Upper lobe of left lung (tissue), 6 donors: ENCODE data around the gene ILKAP. TPM values are rescaled to one million over a fixed set of nuclear protein-coding genes. Genes with fewer than 3 reads are reported as not detected.

Experiments
- ATAC-seq, 2 donors: fragments of 200-7000 bp; cut with Tn5 transposase; one replicate each; pipeline ENCODE4 v1.9.1; 2022; ENCODE audit warnings: mild to moderate bottlenecking in 2 of 2, moderate library complexity in 2 of 2; ENCODE audit not compliant: low FRiP score in 2 of 2
- DNase-seq, 2 donors: peaks; one replicate each; pipeline ENCODE4 v3.0.0-alpha.2; 2019 to 2020
- H3K27ac ChIP-seq, 4 donors: fragments of 200-600 bp; sonication (generic); one replicate each; pipeline ENCODE4 v1.5.1; 2016 to 2019
- H3K27me3 ChIP-seq, 4 donors: fragments of 200-600 bp; sonication (generic); one replicate each; pipeline ENCODE4 v1.5.1; 2017 to 2019
- H3K36me3 ChIP-seq, 4 donors: fragments of 200-600 bp; sonication (generic); one replicate each; pipeline ENCODE4 v1.5.1; 2016 to 2019
- H3K4me1 ChIP-seq, 4 donors: fragments of 200-600 bp; sonication (generic); one replicate each; pipeline ENCODE4 v1.5.1; 2018 to 2019
- H3K4me3 ChIP-seq, 4 donors: fragments of 200-600 bp; sonication (generic); one replicate each; pipeline ENCODE4 v1.5.1; 2017 to 2019; ENCODE audit warnings: mild to moderate bottlenecking in 2 of 4, moderate library complexity in 1 of 4
- H3K9me3 ChIP-seq, 4 donors: fragments of 200-600 bp; sonication (generic); one replicate each; pipeline ENCODE4 v1.5.1; 2018 to 2019
- EP300 ChIP-seq, 4 donors: sonication (generic); formaldehyde crosslinking; IDR thresholded peaks; one replicate each; pipeline ENCODE4 v1.5.1; 2017; ENCODE audit warnings: antibody characterized with exemption in 4 of 4, control low read depth in 2 of 4
- POLR2A ChIP-seq, 4 donors: fragments of 450-650 bp; IDR thresholded peaks; one replicate each; pipeline ENCODE4 v1.5.1; 2016 to 2017; ENCODE audit warnings: antibody characterized with exemption in 4 of 4, mild to moderate bottlenecking in 2 of 4
- POLR2AphosphoS5 ChIP-seq, 2 donors: sonication (generic); formaldehyde crosslinking; IDR thresholded peaks; one replicate each; pipeline ENCODE4 v1.5.1; 2017; ENCODE audit warnings: antibody characterized with exemption in 2 of 2
- WGBS, 2 donors: methylation state at CpG; one replicate each; pipeline ENCODE4 v1.1.5; 2017 to 2018; 5-methylcytosine and 5-hydroxymethylcytosine counted together
- total RNA-seq, 6 donors: library from RNA; depleted of rRNA in 4 of 6; stranded (reverse); fragments of >200 nt in 4 of 6; gene quantifications; one replicate each; pipeline versions ENCODE4 v1.1.0 to v1.2.1, GENCODE V29; 2016 to 2021
- TF ChIP-seq, protein P1 (sequence below), 6 experiments: fragments of 450-650 bp in 4 of 6; fragments of 200-600 bp in 2 of 6; sonication (generic) in 2 of 6; IDR thresholded peaks; one replicate each; pipeline ENCODE4 v1.5.1; 2016 to 2019; ENCODE audit warnings: antibody characterized with exemption in 6 of 6
- donor health status: DM: no; HTN: no; CAD: no; lungs with moderate emphysema.
- donor health status: DM: no; HTN: yes; CAD: no; lungs with severe emphysema.

ILKAP gene
- total RNA-seq, 6 donors from 2014 or later: 35.2 to 67.1 (median 40.7) TPM

DNA sequence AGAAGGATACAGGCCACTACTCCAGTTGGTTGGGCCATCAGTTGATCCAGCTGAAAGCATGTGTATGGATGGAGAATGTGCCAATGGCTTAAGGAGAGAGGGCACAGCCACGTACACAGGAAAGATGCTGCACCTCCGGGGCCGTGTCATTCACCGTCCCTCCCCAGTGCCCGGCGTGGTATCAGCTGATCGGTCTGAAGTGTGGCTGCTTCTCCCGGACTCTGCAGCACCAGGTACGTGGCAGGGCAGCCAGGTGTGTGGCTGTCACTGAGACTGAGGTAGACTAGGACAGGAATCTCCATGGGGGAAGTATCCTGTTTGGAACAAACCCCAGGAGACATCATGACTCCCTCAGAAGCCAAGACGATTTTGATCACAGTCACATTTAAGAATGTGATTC, 48.9 kb downstream of the ILKAP start:
- peaks cover 0 to 14% (median 6%) of the 10 kb centered on the region in 4 donors for H3K27me3 ChIP-seq
- H3K4me3 ChIP-seq: no peak overlapping the region
- no peaks in the 10 kb centered on the region for H3K9me3 ChIP-seq
- H3K4me1 ChIP-seq: peaks cover 12 to 14% (median 13%) of the 10 kb centered on the region in 4 donors
- TF ChIP-seq POLR2AphosphoS5 (IDR thresholded peaks at IDR 0.05): no peak
- TF ChIP-seq POLR2A (IDR thresholded peaks at IDR 0.05): no peak
- no peak for TF ChIP-seq EP300 (IDR thresholded peaks at IDR 0.05)
- TF ChIP-seq, protein P1, sequence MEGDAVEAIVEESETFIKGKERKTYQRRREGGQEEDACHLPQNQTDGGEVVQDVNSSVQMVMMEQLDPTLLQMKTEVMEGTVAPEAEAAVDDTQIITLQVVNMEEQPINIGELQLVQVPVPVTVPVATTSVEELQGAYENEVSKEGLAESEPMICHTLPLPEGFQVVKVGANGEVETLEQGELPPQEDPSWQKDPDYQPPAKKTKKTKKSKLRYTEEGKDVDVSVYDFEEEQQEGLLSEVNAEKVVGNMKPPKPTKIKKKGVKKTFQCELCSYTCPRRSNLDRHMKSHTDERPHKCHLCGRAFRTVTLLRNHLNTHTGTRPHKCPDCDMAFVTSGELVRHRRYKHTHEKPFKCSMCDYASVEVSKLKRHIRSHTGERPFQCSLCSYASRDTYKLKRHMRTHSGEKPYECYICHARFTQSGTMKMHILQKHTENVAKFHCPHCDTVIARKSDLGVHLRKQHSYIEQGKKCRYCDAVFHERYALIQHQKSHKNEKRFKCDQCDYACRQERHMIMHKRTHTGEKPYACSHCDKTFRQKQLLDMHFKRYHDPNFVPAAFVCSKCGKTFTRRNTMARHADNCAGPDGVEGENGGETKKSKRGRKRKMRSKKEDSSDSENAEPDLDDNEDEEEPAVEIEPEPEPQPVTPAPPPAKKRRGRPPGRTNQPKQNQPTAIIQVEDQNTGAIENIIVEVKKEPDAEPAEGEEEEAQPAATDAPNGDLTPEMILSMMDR (IDR thresholded peaks at IDR 0.05): no peak
- WGBS, 2 donors: 89 to 93% methylated on average over 10 of the region's 10 CpGs
- H3K27ac ChIP-seq: no peak overlapping the region
- ATAC-seq (no peak), DNase-seq (no peak)
- H3K36me3 ChIP-seq: no peaks in the 10 kb centered on the region

DNA sequence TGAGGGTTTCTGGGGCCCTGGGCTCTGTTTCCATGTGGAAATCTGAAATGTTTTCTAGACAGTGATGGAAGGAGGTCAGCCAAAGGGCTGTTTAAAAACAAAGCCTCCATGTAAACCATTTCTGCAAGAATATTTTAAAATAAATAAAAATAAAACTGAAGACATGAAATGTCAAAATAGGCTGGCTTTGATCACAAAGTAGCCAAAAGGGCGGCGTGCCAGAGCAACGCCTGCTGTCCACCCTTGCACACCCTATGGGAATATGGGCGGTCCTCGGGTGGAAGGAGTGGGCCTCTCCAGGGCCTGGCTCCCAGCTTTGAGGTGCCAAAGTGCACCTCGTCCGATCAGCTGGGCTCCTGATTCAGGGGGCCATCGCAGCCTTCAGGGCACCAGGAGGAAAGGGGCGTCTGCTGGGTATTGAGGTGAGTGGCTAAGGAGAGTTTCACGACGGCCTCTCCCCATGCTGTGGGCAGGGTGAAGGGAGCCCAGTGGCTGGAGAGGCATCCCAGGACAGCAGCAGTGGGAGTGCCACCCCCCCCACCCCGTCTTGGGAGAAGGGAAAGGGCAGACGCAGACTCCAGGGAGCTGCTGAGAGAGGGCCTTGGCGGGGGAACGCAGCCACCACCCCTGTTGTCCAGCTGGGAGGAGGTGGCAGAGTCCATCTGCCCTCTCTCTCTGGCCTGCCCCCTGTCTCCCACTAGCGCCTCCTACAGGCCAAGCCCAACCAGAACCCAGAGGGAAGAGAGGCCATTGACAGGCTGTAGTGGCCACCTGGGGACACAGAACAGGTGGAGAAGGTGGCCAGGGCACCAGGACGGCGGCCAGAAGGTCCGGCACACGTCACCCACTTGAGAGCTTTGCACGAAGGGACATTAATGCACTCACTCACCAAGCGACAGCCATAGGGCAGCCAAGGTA, 50.5 kb downstream of the ILKAP start:
- H3K36me3 ChIP-seq: no peaks in the 10 kb centered on the region
- peak in 1 of 2 donors; percentile 62 for DNase-seq
- ATAC-seq: no peak
- H3K27ac ChIP-seq: no peak overlapping the region
- no peak overlapping the region for H3K4me3 ChIP-seq
- peaks cover 0 to under 1% (median 0%) of the 10 kb centered on the region in 4 donors for H3K4me1 ChIP-seq
- WGBS, 2 donors: 79 to 82% methylated on average over 17 to 22 of the region's 22 CpGs
- no peaks in the 10 kb centered on the region for H3K9me3 ChIP-seq
- TF ChIP-seq POLR2A (IDR thresholded peaks at IDR 0.05) (no peak), POLR2AphosphoS5 (IDR thresholded peaks at IDR 0.05) (no peak), EP300 (IDR thresholded peaks at IDR 0.05) (no peak)
- no peaks in the 10 kb centered on the region for H3K27me3 ChIP-seq

DNA sequence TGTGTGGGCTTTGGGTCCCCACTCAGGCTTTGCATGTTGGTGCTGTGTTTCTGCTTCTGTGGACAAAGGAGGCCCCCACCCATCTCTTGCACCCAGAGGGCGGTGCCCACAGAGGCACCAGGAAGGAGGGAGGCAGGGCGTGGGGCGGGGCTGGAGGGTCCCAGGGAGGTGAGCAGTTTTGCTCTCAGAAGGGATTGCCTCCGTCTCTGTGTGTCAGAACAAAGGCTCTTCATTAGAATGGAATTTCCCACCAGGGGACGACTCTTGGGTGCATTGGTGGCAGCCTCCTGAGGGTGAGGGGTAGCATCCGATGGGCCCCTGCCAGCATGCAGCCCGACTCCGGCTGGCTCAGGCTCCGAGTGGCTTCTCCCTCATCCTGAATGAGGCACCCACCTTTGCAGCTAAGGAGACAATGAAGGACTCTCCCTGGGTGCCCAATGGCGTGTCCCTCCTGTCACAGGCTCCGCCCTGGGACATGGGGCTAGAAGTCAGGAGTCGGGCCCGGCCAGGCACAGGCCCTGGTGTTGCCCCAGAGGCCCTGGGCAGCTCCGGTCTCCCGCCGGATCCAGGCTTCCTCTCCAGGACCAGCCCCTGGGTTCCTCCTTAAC, 51.8 kb downstream of the ILKAP start:
- DNase-seq (peak in 1 of 2 donors; percentile 63), ATAC-seq (no peak)
- Histone ChIP-seq H3K27ac (no peak overlapping the region), H3K27me3 (no peaks in the 10 kb centered on the region), H3K4me3 (no peak overlapping the region), H3K9me3 (no peaks in the 10 kb centered on the region), H3K4me1 (no peaks in the 10 kb centered on the region), H3K36me3 (no peaks in the 10 kb centered on the region)
- TF ChIP-seq POLR2A (IDR thresholded peaks at IDR 0.05) (no peak), EP300 (IDR thresholded peaks at IDR 0.05) (no peak), POLR2AphosphoS5 (IDR thresholded peaks at IDR 0.05) (no peak)
- TF ChIP-seq, protein P1 (IDR thresholded peaks at IDR 0.05): no peak
- WGBS, 2 donors: 79 to 85% methylated on average over 8 to 16 of the region's 16 CpGs

DNA sequence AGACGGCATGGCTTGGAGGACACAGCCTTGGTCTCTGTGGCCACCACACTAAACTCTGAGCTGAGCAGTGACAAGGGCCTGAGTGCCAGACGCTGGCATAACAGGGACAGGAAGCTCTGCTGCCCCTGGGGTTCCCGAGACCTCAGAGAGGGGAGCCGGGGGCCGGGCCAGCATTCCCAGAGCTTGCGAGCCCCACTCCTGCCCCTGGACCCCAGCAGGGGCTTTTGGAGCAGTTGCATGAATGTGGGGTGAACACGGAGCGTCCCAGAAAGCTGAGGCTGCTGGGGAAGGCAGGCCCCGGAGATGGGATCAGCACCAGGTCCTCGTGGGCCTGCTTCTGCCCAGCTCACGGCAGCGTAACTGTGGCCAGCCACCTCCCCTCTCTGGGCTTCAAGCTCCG, 52.3 kb downstream of the ILKAP start:
- WGBS, 2 donors: 80 to 100% methylated on average over 1 to 11 of the region's 13 CpGs
- ATAC-seq: no peak
- H3K9me3 ChIP-seq: no peaks in the 10 kb centered on the region
- H3K36me3 ChIP-seq: no peaks in the 10 kb centered on the region
- TF ChIP-seq, protein P1 (IDR thresholded peaks at IDR 0.05): no peak
- peak in 1 of 2 donors; percentile 73 for DNase-seq
- H3K27ac ChIP-seq: no peak overlapping the region
- no peaks in the 10 kb centered on the region for H3K4me1 ChIP-seq
- no peaks in the 10 kb centered on the region for H3K27me3 ChIP-seq
- no peak overlapping the region for H3K4me3 ChIP-seq

DNA sequence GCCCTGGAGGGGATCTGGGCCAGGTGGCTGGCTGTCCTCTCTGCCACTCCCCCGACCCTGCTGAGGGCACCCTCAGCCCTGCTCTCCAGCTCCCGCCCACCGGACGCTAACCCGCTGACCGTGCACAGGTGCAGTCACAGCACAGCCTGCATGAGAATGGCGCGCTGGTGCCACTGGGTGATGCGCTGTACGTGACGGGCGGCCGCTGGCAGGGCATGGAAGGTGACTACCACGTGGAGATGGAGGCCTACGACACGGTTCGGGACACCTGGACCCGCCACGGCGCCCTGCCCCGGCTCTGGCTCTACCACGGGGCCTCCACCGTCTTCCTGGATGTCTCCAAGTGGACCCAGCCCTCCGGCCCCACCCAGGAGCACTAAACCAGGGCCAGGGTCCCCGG, 52.8 kb downstream of the ILKAP start:
- WGBS, 2 donors: 91 to 95% methylated on average over 20 to 25 of the region's 25 CpGs
- ATAC-seq: no peak
- H3K4me3 ChIP-seq: no peak overlapping the region
- DNase-seq: peak in 1 of 2 donors; percentile 84
- no peaks in the 10 kb centered on the region for H3K36me3 ChIP-seq
- TF ChIP-seq POLR2A (IDR thresholded peaks at IDR 0.05): no peak
- TF ChIP-seq EP300 (IDR thresholded peaks at IDR 0.05): no peak
- H3K9me3 ChIP-seq: no peaks in the 10 kb centered on the region
- H3K4me1 ChIP-seq: no peaks in the 10 kb centered on the region
- no peaks in the 10 kb centered on the region for H3K27me3 ChIP-seq
- no peak overlapping the region for H3K27ac ChIP-seq
